Aorta (tissue), 5 donors: ENCODE data around the gene USP6NL. TPM values are rescaled to one million over a fixed set of nuclear protein-coding genes. Genes with fewer than 3 reads are reported as not detected.

Source experiments
- ATAC-seq: fragments of 200-7000 bp; cut with Tn5 transposase; one replicate; pipeline ENCODE4 v1.9.1; 2022; ENCODE audit warnings: moderate library complexity; ENCODE audit not compliant: low FRiP score
- DNase-seq, 2 donors: peaks; one replicate each; pipeline ENCODE4 v3.0.0-alpha.2; 2020
- H3K27ac ChIP-seq, 2 donors: one replicate each; pipeline ENCODE4 v1.5.1; 2013; ENCODE audit warnings: low read length in 2 of 2, mild to moderate bottlenecking in 2 of 2, moderate library complexity in 2 of 2, control low read depth in 1 of 2, inconsistent platforms in 1 of 2, low read depth in 1 of 2
- H3K27me3 ChIP-seq, 2 donors: one replicate each; pipeline ENCODE4 v1.6.1; 2013; ENCODE audit warnings: control low read depth in 1 of 2, low read length in 1 of 2, mild to moderate bottlenecking in 1 of 2, moderate library complexity in 1 of 2; ENCODE audit not compliant: insufficient read depth in 2 of 2, control insufficient read depth in 1 of 2
- H3K36me3 ChIP-seq, 2 donors: one replicate each; pipeline ENCODE4 v1.6.1; 2013; ENCODE audit warnings: control low read depth in 1 of 2, low read length in 1 of 2, mild to moderate bottlenecking in 1 of 2; ENCODE audit not compliant: insufficient read depth in 2 of 2, control insufficient read depth in 1 of 2
- H3K4me1 ChIP-seq, 2 donors: one replicate each; pipeline ENCODE4 v1.6.1; 2013; ENCODE audit warnings: low read length in 2 of 2, control low read depth in 1 of 2, mild to moderate bottlenecking in 1 of 2, moderate library complexity in 1 of 2; ENCODE audit not compliant: insufficient read depth in 2 of 2, control insufficient read depth in 1 of 2
- H3K4me3 ChIP-seq, 2 donors: one replicate each; pipeline ENCODE4 v1.5.1; 2013; ENCODE audit warnings: low read length in 2 of 2, control low read depth in 1 of 2, mild to moderate bottlenecking in 1 of 2
- H3K9me3 ChIP-seq: one replicate; pipeline ENCODE4 v1.6.1; 2013; ENCODE audit warnings: mild to moderate bottlenecking, low read length; ENCODE audit not compliant: control insufficient read depth
- WGBS, 2 donors: extraction: QIAGEN DNeasy Blood & Tissue Kit; methylation state at CpG; one replicate each; pipeline ENCODE4 v1.1.7; 2013; 5-methylcytosine and 5-hydroxymethylcytosine counted together
- intact Hi-C, 2 donors: fragments of 100-400 bp; cut with DNase I; formaldehyde crosslinking; loops; one replicate each; pipeline versions ENCODE4 v1.14.2 to v1.15.0; 2022
- polyA plus RNA-seq, 2 donors: library from polyadenylated mRNA; stranded (reverse); fragments of 200-250 nt; gene quantifications; one replicate each; pipeline ENCODE4 v1.2.3, GENCODE V29; 2013
- total RNA-seq, 2 donors: library from RNA; stranded (reverse); fragmentation: NEBNext Ultra II Directional; extraction: Animal tissue kit (Norgen Biotek cat#: 25700); gene quantifications; one replicate each; pipeline ENCODE4 v1.2.1, GENCODE V29; 2021
- donor health status: healthy with polysubstance abuse.
- donor health status: Bipolar disorder and iron deficiency.
- donor health status: DM: no; HTN: no; CAD: no.
- donor health status: DM: no; HTN: no; CAD: no.
- donor health status: DM: yes; HTN: yes; CAD: no.

Gene USP6NL
- total and polyA plus RNA-seq, 4 donors, result 3.8 to 12.5 (median 7.7) TPM

GRCh38 chr10:11488126-11488525 is 123.3 kb downstream of the USP6NL start:
- WGBS, 2 donors, result 90 to 96% methylated on average over 4 of the region's 4 CpGs
- Histone ChIP-seq H3K4me1 (no peaks in the 10 kb centered on the region), H3K27me3 (no peaks in the 10 kb centered on the region), H3K9me3 (no peaks in the 10 kb centered on the region), H3K36me3 (peaks cover 0 to 1% of the 10 kb centered on the region in 2 donors), H3K27ac (no peak overlapping the region), H3K4me3 (no peak overlapping the region)
- ATAC-seq (no peak), DNase-seq (no peak)
- intact Hi-C loops, result no loop called here

GRCh38 chr10:11483201-11484148 is 128.0 kb downstream of the USP6NL start:
- Histone ChIP-seq H3K4me1 (no peaks in the 10 kb centered on the region), H3K36me3 (no peaks in the 10 kb centered on the region), H3K9me3 (no peaks in the 10 kb centered on the region), H3K4me3 (no peak overlapping the region), H3K27me3 (no peaks in the 10 kb centered on the region), H3K27ac (no peak overlapping the region)
- intact Hi-C loops, result no loop called here
- DNase-seq (no peak), ATAC-seq (no peak)
- WGBS, 2 donors, result 91 to 93% methylated on average over 6 of the region's 6 CpGs

- Histone ChIP-seq H3K27me3 (no peaks in the 10 kb centered on the region), H3K4me1 (no peaks in the 10 kb centered on the region), H3K4me3 (no peak overlapping the region), H3K36me3 (no peaks in the 10 kb centered on the region), H3K9me3 (no peaks in the 10 kb centered on the region), H3K27ac (no peak overlapping the region)
- DNase-seq (no peak), ATAC-seq (no peak)
- intact Hi-C loops, result no loop called here
These were observed 129.1 kb downstream of the USP6NL start for GRCh38 chr10:11482306-11482705.

- H3K4me3 ChIP-seq, result no peak overlapping the region
- no peaks in the 10 kb centered on the region for H3K36me3 ChIP-seq
- 91 to 94% methylated on average over 4 of the region's 4 CpGs for WGBS, 2 donors
- H3K4me1 ChIP-seq, result no peaks in the 10 kb centered on the region
- intact Hi-C loops, result no loop called here
- H3K9me3 ChIP-seq, result no peaks in the 10 kb centered on the region
- H3K27ac ChIP-seq, result no peak overlapping the region
- DNase-seq (no peak), ATAC-seq (no peak)
- H3K27me3 ChIP-seq, result no peaks in the 10 kb centered on the region
These were observed 130.8 kb downstream of the USP6NL start for GRCh38 chr10:11480687-11481086.

- Histone ChIP-seq H3K4me3 (no peak overlapping the region), H3K27me3 (no peaks in the 10 kb centered on the region), H3K27ac (no peak overlapping the region), H3K9me3 (no peaks in the 10 kb centered on the region), H3K36me3 (no peaks in the 10 kb centered on the region), H3K4me1 (no peaks in the 10 kb centered on the region)
- WGBS, 2 donors, result 97 to 99% methylated on average over 7 of the region's 7 CpGs
- intact Hi-C loops, result no loop called here
- DNase-seq, result no peak
- ATAC-seq, result no peak
These were observed 132.2 kb downstream of the USP6NL start for GRCh38 chr10:11479300-11479699.

- Histone ChIP-seq H3K27ac (no peak overlapping the region), H3K4me1 (no peaks in the 10 kb centered on the region), H3K4me3 (no peak overlapping the region), H3K36me3 (no peaks in the 10 kb centered on the region), H3K9me3 (no peaks in the 10 kb centered on the region), H3K27me3 (no peaks in the 10 kb centered on the region)
- 98 to 100% methylated on average over 1 of the region's 1 CpG for WGBS, 2 donors
- intact Hi-C loops, result no loop called here
- DNase-seq (no peak), ATAC-seq (no peak)
These were observed 132.6 kb downstream of the USP6NL start for GRCh38 chr10:11478807-11479206.

GRCh38 chr10:11475831-11476434 is 135.5 kb downstream of the USP6NL start:
- intact Hi-C loops, result no loop called here
- H3K36me3 ChIP-seq, result no peaks in the 10 kb centered on the region
- H3K27ac ChIP-seq, result no peak overlapping the region
- H3K9me3 ChIP-seq, result no peaks in the 10 kb centered on the region
- 88 to 96% methylated on average over 3 of the region's 3 CpGs for WGBS, 2 donors
- DNase-seq, result no peak
- no peaks in the 10 kb centered on the region for H3K27me3 ChIP-seq
- no peak overlapping the region for H3K4me3 ChIP-seq
- no peaks in the 10 kb centered on the region for H3K4me1 ChIP-seq
- no peak for ATAC-seq

GRCh38 chr10:11473128-11473760 is 138.2 kb downstream of the USP6NL start:
- intact Hi-C loops, result loop anchor here in 1 of 2 donors (2.0 kb wide), 1 partner anchor 48 kb away; no protein-coding TSS in a partner anchor
- Histone ChIP-seq H3K4me1 (no peaks in the 10 kb centered on the region), H3K36me3 (no peaks in the 10 kb centered on the region), H3K9me3 (no peaks in the 10 kb centered on the region), H3K27me3 (no peaks in the 10 kb centered on the region), H3K27ac (no peak overlapping the region), H3K4me3 (no peak overlapping the region)
- DNase-seq (no peak), ATAC-seq (no peak)
- WGBS, 2 donors, result 43 to 52% methylated on average over 12 of the region's 12 CpGs
